Measurements from ENCODE around the gene ANXA11.
"Not testable (repeated sequence)": the region's sequence is repeated elsewhere in the genome, so short reads cannot be mapped to it uniquely, and the experiment has no call there.

Gene ANXA11

GRCh38 chr10:80150172-80150571 is 55.2 kb downstream of the ANXA11 start:
- no peak for DNase-seq (ENCODE audit: low read depth)
- TF ChIP-seq, protein P1, sequence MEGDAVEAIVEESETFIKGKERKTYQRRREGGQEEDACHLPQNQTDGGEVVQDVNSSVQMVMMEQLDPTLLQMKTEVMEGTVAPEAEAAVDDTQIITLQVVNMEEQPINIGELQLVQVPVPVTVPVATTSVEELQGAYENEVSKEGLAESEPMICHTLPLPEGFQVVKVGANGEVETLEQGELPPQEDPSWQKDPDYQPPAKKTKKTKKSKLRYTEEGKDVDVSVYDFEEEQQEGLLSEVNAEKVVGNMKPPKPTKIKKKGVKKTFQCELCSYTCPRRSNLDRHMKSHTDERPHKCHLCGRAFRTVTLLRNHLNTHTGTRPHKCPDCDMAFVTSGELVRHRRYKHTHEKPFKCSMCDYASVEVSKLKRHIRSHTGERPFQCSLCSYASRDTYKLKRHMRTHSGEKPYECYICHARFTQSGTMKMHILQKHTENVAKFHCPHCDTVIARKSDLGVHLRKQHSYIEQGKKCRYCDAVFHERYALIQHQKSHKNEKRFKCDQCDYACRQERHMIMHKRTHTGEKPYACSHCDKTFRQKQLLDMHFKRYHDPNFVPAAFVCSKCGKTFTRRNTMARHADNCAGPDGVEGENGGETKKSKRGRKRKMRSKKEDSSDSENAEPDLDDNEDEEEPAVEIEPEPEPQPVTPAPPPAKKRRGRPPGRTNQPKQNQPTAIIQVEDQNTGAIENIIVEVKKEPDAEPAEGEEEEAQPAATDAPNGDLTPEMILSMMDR (IDR thresholded peaks at IDR 0.05; ENCODE audit: low read depth, low read length, missing control alignments) = no peak
- no peak overlapping the region for H3K4me3 ChIP-seq (ENCODE audit: low read depth, low read length)

- H3K4me3 ChIP-seq (ENCODE audit: low read depth, low read length) = no peak overlapping the region
- DNase-seq (ENCODE audit: low read depth) = no peak
- TF ChIP-seq, protein P1 (IDR thresholded peaks at IDR 0.05; ENCODE audit: low read depth, low read length, missing control alignments) = no peak
Measured at GRCh38 chr10:80149123-80149522, 56.2 kb downstream of the ANXA11 start.

DNA sequence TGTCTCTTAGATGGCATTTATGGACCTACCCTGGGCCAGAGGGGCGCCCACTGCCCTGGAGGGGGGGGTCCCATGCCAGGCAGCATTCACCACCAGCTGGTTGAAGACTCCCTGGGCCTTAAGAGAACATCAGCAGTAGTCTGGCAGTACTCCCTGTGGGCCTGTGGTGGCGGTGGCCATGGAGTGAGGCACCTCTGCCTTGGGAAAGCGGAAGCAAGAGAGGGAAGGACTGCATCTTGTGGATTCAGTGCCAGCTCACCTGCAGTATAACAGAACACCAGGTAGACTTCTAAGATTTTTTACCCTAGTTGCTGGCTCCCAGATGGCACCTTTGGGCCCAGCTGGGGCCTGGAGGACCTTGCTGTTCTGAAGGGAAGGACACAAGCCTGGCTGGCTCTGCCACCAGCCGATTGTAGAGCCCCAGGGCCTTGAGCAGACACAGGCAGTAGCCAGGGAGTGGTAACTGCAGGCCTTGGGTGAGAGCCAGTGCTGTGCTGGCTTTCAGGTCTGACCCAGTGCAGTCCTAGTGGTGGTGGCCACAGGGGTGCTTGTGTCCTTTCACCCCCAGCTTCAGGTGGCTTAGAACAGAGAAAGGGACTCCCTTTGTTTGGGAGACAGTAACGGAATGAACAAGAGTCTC is 57.1 kb downstream of the ANXA11 start:
- no peak overlapping the region for H3K4me3 ChIP-seq (ENCODE audit: low read depth, low read length)

GRCh38 chr10:80146918-80147317 is 58.4 kb downstream of the ANXA11 start:
- no peak overlapping the region for H3K4me3 ChIP-seq (ENCODE audit: low read depth, low read length)
- TF ChIP-seq, protein P1 (IDR thresholded peaks at IDR 0.05; ENCODE audit: low read depth, low read length, missing control alignments) = no peak
- no peak for DNase-seq (ENCODE audit: low read depth)

More for the DNA sequence above, 57.1 kb downstream of the ANXA11 start:
- TF ChIP-seq, protein P1 (IDR thresholded peaks at IDR 0.05; ENCODE audit: low read depth, low read length, missing control alignments) = no peak
- DNase-seq (ENCODE audit: low read depth) = no peak

DNA sequence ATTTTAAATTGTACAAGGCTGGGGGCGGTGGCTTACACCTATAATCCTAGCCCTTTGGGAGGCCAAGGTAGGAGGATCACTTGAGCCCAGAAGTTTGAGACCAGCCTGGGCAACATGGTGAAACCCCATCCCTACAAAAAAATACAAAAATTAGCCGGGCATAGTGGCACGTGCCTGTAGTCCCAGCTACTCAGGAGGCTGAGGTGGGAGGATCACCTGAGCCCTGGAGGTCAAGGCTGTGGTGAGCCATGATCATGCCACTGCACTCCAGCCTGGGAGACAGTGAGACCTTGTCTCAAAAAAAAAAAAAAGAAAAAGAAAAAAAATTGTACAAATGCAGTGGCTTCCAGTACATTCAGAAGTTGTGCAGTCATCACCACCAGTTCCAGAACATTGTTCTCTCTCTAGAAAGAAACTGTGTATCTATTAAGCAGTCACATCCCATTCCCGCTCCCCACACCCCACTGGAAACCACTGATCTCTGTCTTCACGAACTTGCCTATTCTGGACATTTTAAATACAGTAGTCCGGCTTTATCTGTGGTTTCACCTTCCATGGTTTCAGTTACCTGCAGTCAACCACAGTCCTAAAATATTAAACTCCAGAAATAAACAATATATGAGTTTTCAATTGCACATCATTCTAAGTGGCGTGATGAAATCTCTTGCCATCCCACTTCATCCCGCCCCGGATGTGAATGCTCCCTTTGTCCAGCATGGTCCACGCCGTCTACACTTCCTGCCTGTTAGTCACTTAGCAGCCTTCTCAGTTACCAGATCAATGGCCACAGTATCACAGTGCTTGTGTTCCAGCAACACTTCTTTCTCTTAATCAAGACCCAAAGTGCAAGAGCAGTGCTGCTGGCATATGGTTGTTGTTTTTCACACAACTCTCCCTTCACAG is 59.7 kb downstream of the ANXA11 start:
- not testable (repeated sequence) for H3K4me3 ChIP-seq (ENCODE audit: low read depth, low read length); DNase-seq (ENCODE audit: low read depth)

DNA sequence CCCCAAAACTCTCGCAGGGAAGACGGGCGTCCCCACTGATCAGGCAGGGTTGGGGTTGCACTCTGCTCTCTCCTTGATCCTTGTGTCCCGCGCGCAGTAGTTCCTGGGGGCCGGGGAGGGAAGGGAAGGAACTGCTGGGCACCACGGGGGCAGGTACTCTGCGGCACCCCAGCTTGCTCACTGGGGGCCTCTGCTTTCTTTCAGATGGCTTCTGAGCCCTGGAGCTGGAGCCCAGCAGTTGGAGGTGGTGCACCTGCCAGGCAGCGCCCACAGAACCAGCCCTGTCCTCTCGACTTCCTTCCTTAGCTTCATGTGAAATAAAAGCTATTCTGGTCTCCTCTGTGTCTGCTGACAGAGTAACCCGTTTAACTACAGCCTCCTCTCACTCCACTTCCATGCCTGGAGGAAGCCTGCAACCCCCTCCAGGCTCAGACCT is 60.6 kb downstream of the ANXA11 start:
- no peak overlapping the region for H3K4me3 ChIP-seq (ENCODE audit: low read depth, low read length)
- TF ChIP-seq, protein P1 (IDR thresholded peaks at IDR 0.05; ENCODE audit: low read depth, low read length, missing control alignments) = no peak
- DNase-seq (ENCODE audit: low read depth) = no peak

- no peak overlapping the region for H3K4me3 ChIP-seq (ENCODE audit: low read depth, low read length)
- TF ChIP-seq, protein P1 (IDR thresholded peaks at IDR 0.05; ENCODE audit: low read depth, low read length, missing control alignments) = no peak
- DNase-seq (ENCODE audit: low read depth) = no peak
Measured at GRCh38 chr10:80144067-80144695, 61.2 kb downstream of the ANXA11 start.
